Memory B cell (primary cell): ENCODE results near the gene CALM3.
"Not testable (repeated sequence)": the region's sequence is repeated elsewhere in the genome, so short reads cannot be mapped to it uniquely, and the experiment has no call there.

Source experiments
- ATAC-seq: fragments of 150-1000 bp; cut with Tn5 transposase; 2 replicates; pipeline ENCODE4 v1.10.0; 2021; ENCODE audit warnings: low read depth, mild to moderate bottlenecking, moderate library complexity
- DNase-seq, 2 donors: peaks; one replicate each; pipeline ENCODE4 v3.0.0; 2022; ENCODE audit warnings: low spot score in 2 of 2
- H3K27ac Mint-ChIP-seq: one replicate; pipeline ENCODE4 v1.8.0; 2022; ENCODE audit warnings: mild to moderate bottlenecking, moderate library complexity, mixed read lengths
- H3K27me3 Mint-ChIP-seq: one replicate; pipeline ENCODE4 v1.8.0; 2022; ENCODE audit warnings: mixed read lengths
- H3K36me3 Mint-ChIP-seq: one replicate; pipeline ENCODE4 v1.8.0; 2022; ENCODE audit warnings: mild to moderate bottlenecking, mixed read lengths
- H3K4me1 Mint-ChIP-seq: one replicate; pipeline ENCODE4 v1.8.0; 2022; ENCODE audit warnings: mixed read lengths
- H3K4me3 Mint-ChIP-seq: one replicate; pipeline ENCODE4 v1.8.0; 2022; ENCODE audit warnings: mild to moderate bottlenecking, moderate library complexity, mixed read lengths
- H3K9me3 Mint-ChIP-seq: one replicate; pipeline ENCODE4 v1.8.0; 2022; ENCODE audit warnings: mixed read lengths

The CALM3 gene

DNA sequence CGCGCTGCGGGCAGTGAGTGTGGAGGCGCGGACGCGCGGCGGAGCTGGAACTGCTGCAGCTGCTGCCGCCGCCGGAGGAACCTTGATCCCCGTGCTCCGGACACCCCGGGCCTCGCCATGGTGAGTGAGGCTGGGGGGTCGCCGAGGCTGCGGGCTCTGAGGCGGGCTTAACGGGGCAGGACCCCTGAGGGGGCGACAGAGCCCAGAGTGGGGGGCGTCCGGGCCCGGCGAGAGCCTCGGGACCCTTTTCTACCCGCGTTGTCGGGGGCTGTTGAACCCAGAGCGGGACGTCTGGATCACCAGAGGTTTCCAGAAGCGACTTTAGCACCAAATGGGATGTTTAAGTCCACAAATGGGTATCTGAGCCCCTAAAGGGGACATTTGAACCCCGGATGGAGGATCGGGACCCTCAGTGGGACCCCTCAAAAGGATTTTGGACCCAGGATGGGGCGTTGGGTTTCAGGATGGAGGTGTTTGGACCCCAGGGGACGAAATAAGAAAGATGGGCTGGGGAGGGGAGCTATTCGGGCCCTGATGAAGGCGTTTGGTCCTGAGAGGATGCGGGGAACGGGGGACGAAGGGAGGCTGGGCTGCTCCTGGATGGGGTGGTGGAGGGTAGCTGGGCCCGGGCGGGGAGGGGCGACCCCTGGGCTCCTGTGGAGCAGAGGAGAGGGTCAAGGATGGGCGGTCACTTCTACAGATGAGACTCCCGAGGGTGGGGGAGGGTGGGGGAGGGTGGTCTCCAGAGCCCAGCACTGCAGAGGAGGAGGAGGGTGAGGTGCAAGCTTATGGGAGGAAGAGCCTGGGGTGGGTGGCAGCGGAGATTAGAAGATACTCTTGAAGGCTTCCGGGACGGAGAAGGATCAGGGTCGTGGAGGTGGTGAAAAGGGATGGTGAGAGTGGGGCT is at the start of gene CALM3:
Gene CALM3, plus strand, starts transcription at position 13 of the 907 bp plus-strand sequence. Its CDS starts 105 bp downstream, at position 118.
- DNase-seq = peak in 1 of 2 donors; percentile 18
- H3K4me1 Mint-ChIP-seq = peaks cover 16% of the 10 kb centered on the region

GRCh38 chr19:46552891-46553290 is 48.2 kb upstream of the CALM3 start:
- Mint-ChIP-seq H3K4me1 (no peaks in the 10 kb centered on the region), H3K9me3 (peaks cover 12% of the 10 kb centered on the region), H3K4me3 (no peak overlapping the region), H3K27me3 (peaks cover 5% of the 10 kb centered on the region), H3K36me3 (peaks cover 9% of the 10 kb centered on the region), H3K27ac (no peak overlapping the region)
- DNase-seq (no peak), ATAC-seq (no peak)

More for the DNA sequence above, at the start of gene CALM3:
- H3K27me3 Mint-ChIP-seq = no peaks in the 10 kb centered on the region
- peak within 1 kb of the TSS; percentile 100 for H3K27ac Mint-ChIP-seq
- no peak for ATAC-seq
- H3K4me3 Mint-ChIP-seq = peak within 1 kb of the TSS; percentile 99
- H3K36me3 Mint-ChIP-seq = peaks cover 13% of the 10 kb centered on the region
- H3K9me3 Mint-ChIP-seq = peaks cover 8% of the 10 kb centered on the region

DNA sequence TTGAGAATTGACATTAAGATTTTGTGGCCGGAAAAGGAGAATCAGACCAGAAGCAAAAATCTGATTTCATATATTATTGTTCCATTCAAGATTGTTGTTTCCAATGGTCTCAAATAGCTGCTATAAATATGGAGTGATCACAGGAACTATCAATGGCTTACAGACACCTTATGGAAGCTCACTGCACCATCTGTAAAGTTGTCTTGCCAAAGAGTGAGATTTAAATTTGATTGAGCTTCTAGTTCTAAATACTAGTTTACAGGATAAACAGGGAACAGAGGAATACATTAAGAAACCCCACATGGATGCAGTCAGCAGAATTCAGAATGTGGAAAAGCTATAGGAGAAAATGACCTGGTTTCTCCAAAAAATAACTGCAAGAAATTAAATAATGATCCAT is 47.0 kb upstream of the CALM3 start:
- ATAC-seq (no peak), DNase-seq (no peak)
- peaks cover 10% of the 10 kb centered on the region for H3K36me3 Mint-ChIP-seq
- peaks cover 12% of the 10 kb centered on the region for H3K9me3 Mint-ChIP-seq
- H3K27ac Mint-ChIP-seq = no peak overlapping the region
- H3K4me1 Mint-ChIP-seq = no peaks in the 10 kb centered on the region
- no peak overlapping the region for H3K4me3 Mint-ChIP-seq
- H3K27me3 Mint-ChIP-seq = peaks cover 5% of the 10 kb centered on the region

GRCh38 chr19:46555628-46556280 is 45.4 kb upstream of the CALM3 start:
- Mint-ChIP-seq H3K27me3 (peaks cover 3% of the 10 kb centered on the region), H3K4me3 (no peak overlapping the region), H3K36me3 (peaks cover 10% of the 10 kb centered on the region), H3K4me1 (no peaks in the 10 kb centered on the region), H3K9me3 (peaks cover 9% of the 10 kb centered on the region), H3K27ac (no peak overlapping the region)
- ATAC-seq (no peak), DNase-seq (no peak)

DNA sequence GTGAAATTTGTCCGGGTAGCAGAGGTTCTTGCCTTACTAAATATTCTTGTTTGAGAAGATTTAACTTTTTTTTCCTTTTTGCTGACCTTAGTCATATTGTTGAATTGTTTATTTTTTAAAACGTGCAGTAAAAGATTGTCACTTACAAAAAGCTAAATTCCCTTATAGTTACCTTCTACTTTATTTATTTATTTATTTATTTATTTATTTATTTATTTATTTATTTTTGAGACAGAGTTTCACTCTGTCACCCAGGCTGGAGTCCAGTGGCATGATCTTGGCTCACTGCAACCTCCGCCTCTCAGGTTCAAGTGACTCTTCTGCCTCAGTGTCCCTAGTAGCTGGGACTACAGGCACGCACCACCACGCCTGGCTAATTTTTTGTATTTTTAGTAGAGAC is 44.7 kb upstream of the CALM3 start:
- not testable (repeated sequence) for DNase-seq, H3K4me3 Mint-ChIP-seq, H3K9me3 Mint-ChIP-seq, H3K4me1 Mint-ChIP-seq, H3K27ac Mint-ChIP-seq, H3K36me3 Mint-ChIP-seq, H3K27me3 Mint-ChIP-seq, ATAC-seq

DNA sequence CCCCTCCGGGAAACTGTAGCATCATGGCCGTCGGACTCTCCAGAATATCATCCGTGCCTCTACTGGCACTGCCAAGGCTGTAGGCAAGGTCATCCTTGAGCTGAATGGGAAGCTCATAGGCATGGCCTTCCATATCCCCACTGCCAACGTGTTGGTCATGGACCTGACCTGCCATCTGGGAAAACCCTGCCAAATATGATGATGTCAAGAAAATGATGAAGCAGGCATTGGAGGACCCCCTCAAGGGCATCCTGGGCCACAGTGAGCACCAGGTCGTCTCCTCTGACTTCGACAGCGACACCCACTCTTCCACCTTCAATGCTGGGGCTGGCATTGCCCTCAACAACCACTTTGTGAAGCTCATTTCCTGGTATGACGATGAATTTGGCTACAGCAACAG is 41.9 kb upstream of the CALM3 start:
- no peak overlapping the region for H3K27ac Mint-ChIP-seq
- H3K4me1 Mint-ChIP-seq = peaks cover 2% of the 10 kb centered on the region
- ATAC-seq (no peak), DNase-seq (no peak)
- no peaks in the 10 kb centered on the region for H3K9me3 Mint-ChIP-seq
- peaks cover 4% of the 10 kb centered on the region for H3K36me3 Mint-ChIP-seq
- no peaks in the 10 kb centered on the region for H3K27me3 Mint-ChIP-seq
- H3K4me3 Mint-ChIP-seq = no peak overlapping the region

- H3K36me3 Mint-ChIP-seq, H3K4me3 Mint-ChIP-seq, H3K4me1 Mint-ChIP-seq, DNase-seq, ATAC-seq, H3K9me3 Mint-ChIP-seq, H3K27ac Mint-ChIP-seq, H3K27me3 Mint-ChIP-seq: not testable (repeated sequence)
Observed at GRCh38 chr19:46559675-46560074, 41.5 kb upstream of the CALM3 start.

GRCh38 chr19:46564701-46565100 is 36.4 kb upstream of the CALM3 start:
- no peak for ATAC-seq

GRCh38 chr19:46571495-46571894 is 29.6 kb upstream of the CALM3 start:
- Mint-ChIP-seq H3K4me1 (peaks cover 3% of the 10 kb centered on the region), H3K36me3 (peaks cover 7% of the 10 kb centered on the region), H3K27me3 (peaks cover 5% of the 10 kb centered on the region), H3K9me3 (peaks cover 2% of the 10 kb centered on the region), H3K4me3 (no peak overlapping the region), H3K27ac (no peak overlapping the region)
- no peak for DNase-seq
- no peak for ATAC-seq

More at GRCh38 chr19:46564701-46565100, 36.4 kb upstream of the CALM3 start:
- H3K27ac Mint-ChIP-seq = no peak overlapping the region
- H3K36me3 Mint-ChIP-seq = peaks cover 7% of the 10 kb centered on the region
- no peaks in the 10 kb centered on the region for H3K9me3 Mint-ChIP-seq
- H3K4me1 Mint-ChIP-seq = peaks cover 2% of the 10 kb centered on the region
- no peak overlapping the region for H3K4me3 Mint-ChIP-seq
- peaks cover 3% of the 10 kb centered on the region for H3K27me3 Mint-ChIP-seq
- DNase-seq = no peak

GRCh38 chr19:46573679-46574498 is 27.2 kb upstream of the CALM3 start:
- Mint-ChIP-seq H3K27ac (no peak overlapping the region), H3K4me1 (peaks cover 9% of the 10 kb centered on the region), H3K9me3 (peaks cover 3% of the 10 kb centered on the region), H3K36me3 (peaks cover 10% of the 10 kb centered on the region), H3K27me3 (peaks cover 5% of the 10 kb centered on the region), H3K4me3 (no peak overlapping the region)
- DNase-seq (no peak), ATAC-seq (no peak)

GRCh38 chr19:46574533-46574932 is 26.6 kb upstream of the CALM3 start:
- DNase-seq (no peak), ATAC-seq (no peak)
- Mint-ChIP-seq H3K4me3 (no peak overlapping the region), H3K27me3 (peaks cover 3% of the 10 kb centered on the region), H3K4me1 (peaks cover 9% of the 10 kb centered on the region), H3K9me3 (peaks cover 3% of the 10 kb centered on the region), H3K36me3 (peaks cover 10% of the 10 kb centered on the region), H3K27ac (no peak overlapping the region)

DNA sequence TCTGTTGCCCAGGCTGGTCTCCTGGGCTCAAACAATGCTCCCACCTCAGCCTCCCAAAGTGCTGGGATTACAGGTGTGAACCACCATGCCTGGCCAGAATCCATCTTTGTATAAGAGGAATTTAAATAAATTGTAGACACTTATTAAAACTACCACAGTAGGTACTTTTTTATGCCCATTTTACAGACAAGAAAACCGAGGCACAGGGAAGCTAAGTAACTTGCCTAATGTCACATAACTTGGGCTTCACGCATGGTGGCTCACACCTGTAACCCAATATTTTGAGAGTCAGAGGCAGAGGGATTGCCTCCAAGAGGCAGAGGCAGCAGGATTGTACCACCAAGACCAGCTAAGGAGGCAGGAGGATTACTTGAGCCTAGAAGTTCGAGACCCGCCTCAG is 22.7 kb upstream of the CALM3 start:
- no peak for ATAC-seq
- H3K27me3 Mint-ChIP-seq = no peaks in the 10 kb centered on the region
- peaks cover 9% of the 10 kb centered on the region for H3K4me1 Mint-ChIP-seq
- H3K9me3 Mint-ChIP-seq = peaks cover 5% of the 10 kb centered on the region
- H3K36me3 Mint-ChIP-seq = peaks cover 7% of the 10 kb centered on the region
- H3K27ac Mint-ChIP-seq = no peak overlapping the region
- DNase-seq = no peak
- no peak overlapping the region for H3K4me3 Mint-ChIP-seq

DNA sequence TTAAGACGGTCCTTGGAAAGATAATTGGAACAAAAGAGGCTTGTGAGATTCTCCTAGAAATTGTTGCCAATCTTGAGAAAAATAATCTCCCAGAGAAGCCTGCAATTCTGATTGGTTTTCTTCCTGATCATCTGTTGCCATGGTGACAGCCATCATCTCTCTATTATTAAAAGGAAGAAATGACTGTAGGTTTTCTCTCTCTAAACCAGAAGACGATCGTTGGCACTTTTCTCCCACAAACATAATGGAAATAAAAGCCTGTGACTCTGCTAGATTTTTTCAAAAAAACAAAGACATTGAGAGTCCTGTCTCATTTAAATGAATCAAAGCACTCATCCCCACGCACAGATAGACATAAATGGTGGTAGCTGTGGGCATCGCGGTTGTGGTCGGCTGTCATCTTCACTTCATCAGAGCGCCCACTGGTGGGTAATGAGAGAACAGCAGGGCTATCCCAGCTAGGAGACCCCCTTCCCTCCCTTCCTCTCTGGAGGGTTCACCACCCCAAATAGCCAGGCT is 21.7 kb upstream of the CALM3 start:
- H3K9me3 Mint-ChIP-seq = peaks cover 5% of the 10 kb centered on the region
- peaks cover 9% of the 10 kb centered on the region for H3K4me1 Mint-ChIP-seq
- peaks cover 7% of the 10 kb centered on the region for H3K36me3 Mint-ChIP-seq
- H3K27ac Mint-ChIP-seq = peak overlapping the region; percentile 63
- DNase-seq (peak in 1 of 2 donors; percentile 25), ATAC-seq (peak; percentile 37)
- no peaks in the 10 kb centered on the region for H3K27me3 Mint-ChIP-seq
- no peak overlapping the region for H3K4me3 Mint-ChIP-seq
